Karpas-422 (cell line): ENCODE results near the gene SLC26A11. TPM values are rescaled to one million over a fixed set of nuclear protein-coding genes. Genes with fewer than 3 reads are reported as not detected.

ENCODE experiments used
- DNase-seq: peaks from one replicate; pipeline ENCODE4 v3.0.0-alpha.2; 2015
- H2AFZ ChIP-seq: fragments of 200-600 bp; sonication (generic); 2 replicates; pipeline ENCODE4 v1.6.1; 2014; ENCODE audit warnings: antibody characterized with exemption, low read length, mixed read lengths
- H3K27ac ChIP-seq: fragments of 200-600 bp; sonication (generic); 2 replicates; pipeline ENCODE4 v1.5.1; 2014; ENCODE audit warnings: mild to moderate bottlenecking, low read length, moderate library complexity
- H3K27me3 ChIP-seq: fragments of 200-600 bp; sonication (generic); 2 replicates; pipeline ENCODE4 v1.6.1; 2014; ENCODE audit warnings: low read length, mixed read lengths
- H3K36me3 ChIP-seq: fragments of 200-600 bp; sonication (generic); 2 replicates; pipeline ENCODE4 v1.6.1; 2014; ENCODE audit warnings: low read length, mixed read lengths; ENCODE audit not compliant: insufficient read depth
- H3K4me1 ChIP-seq: fragments of 200-600 bp; sonication (generic); 2 replicates; pipeline ENCODE4 v1.6.1; 2014; ENCODE audit warnings: mild to moderate bottlenecking, low read length, mixed read lengths
- H3K4me2 ChIP-seq: fragments of 200-600 bp; sonication (generic); 2 replicates; pipeline ENCODE4 v1.6.1; 2014; ENCODE audit warnings: low read length, low read depth, mild to moderate bottlenecking; ENCODE audit not compliant: poor library complexity, severe bottlenecking
- H3K4me3 ChIP-seq: fragments of 200-600 bp; sonication (generic); 2 replicates; pipeline ENCODE4 v1.5.1; 2014; ENCODE audit warnings: mild to moderate bottlenecking, antibody characterized with exemption, low read length, mixed read lengths
- H3K79me2 ChIP-seq: fragments of 200-600 bp; sonication (generic); 2 replicates; pipeline ENCODE4 v1.6.1; 2014; ENCODE audit warnings: mild to moderate bottlenecking, low read length, mixed read lengths
- H3K9ac ChIP-seq: fragments of 200-600 bp; sonication (generic); 2 replicates; pipeline ENCODE4 v1.6.0; 2014; ENCODE audit warnings: low read length
- H3K9me2 ChIP-seq: fragments of 200-600 bp; sonication (generic), shearing (Covaris generic); replicated peaks from 2 replicates; pipeline ENCODE4 v1.6.0; 2014; ENCODE audit warnings: mild to moderate bottlenecking, low read length, moderate library complexity; ENCODE audit not compliant: insufficient read depth
- H3K9me3 ChIP-seq: fragments of 300-700, 200-600 bp; sonication (generic); 2 replicates; pipeline ENCODE4 v1.6.1; 2014; ENCODE audit warnings: low read length, mixed read lengths
- H4K20me1 ChIP-seq: fragments of 200-600 bp; sonication (generic); 2 replicates; pipeline ENCODE4 v1.6.1; 2014; ENCODE audit warnings: mild to moderate bottlenecking, antibody characterized with exemption, low read length, low read depth; ENCODE audit not compliant: insufficient read depth
- total RNA-seq: library from RNA; depleted of rRNA; stranded (reverse); fragments of >200 nt; shearing (Covaris generic); gene quantifications from 2 replicates; pipeline ENCODE4 v1.2.3, GENCODE V29; 2014; ENCODE audit warnings: low replicate concordance

Gene SLC26A11
- total RNA-seq, 1 experiment from 2014 or later = 7.4 TPM

DNA sequence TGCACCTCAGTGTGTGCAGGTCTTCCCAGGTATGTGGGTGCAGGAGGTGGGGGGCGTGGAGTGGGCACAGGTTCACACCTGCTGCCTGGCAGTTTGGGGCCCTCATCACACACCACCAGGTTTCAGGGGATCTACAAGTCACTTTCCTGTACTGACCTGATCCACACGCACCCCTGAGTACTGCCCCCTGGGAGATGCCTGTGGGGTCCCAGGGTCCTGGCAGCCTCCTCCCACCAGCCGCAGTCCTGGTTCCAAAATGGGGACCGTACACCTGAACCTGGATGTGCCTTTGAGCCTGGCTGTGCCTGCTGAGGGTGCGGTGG lies 66.4 kb downstream of the SLC26A11 start:
- H3K27ac ChIP-seq = no peak overlapping the region
- H2AFZ ChIP-seq = no peak overlapping the region
- H3K36me3 ChIP-seq = no peaks in the 10 kb centered on the region
- no peak overlapping the region for H3K9ac ChIP-seq
- H3K27me3 ChIP-seq = no peaks in the 10 kb centered on the region
- H3K4me2 ChIP-seq = no peak overlapping the region
- no peaks in the 10 kb centered on the region for H3K9me3 ChIP-seq
- H3K4me3 ChIP-seq = no peak overlapping the region
- no peaks in the 10 kb centered on the region for H3K9me2 ChIP-seq
- H3K79me2 ChIP-seq = no peaks in the 10 kb centered on the region
- DNase-seq = no peak
- H4K20me1 ChIP-seq = no peaks in the 10 kb centered on the region
- H3K4me1 ChIP-seq = no peaks in the 10 kb centered on the region

DNA sequence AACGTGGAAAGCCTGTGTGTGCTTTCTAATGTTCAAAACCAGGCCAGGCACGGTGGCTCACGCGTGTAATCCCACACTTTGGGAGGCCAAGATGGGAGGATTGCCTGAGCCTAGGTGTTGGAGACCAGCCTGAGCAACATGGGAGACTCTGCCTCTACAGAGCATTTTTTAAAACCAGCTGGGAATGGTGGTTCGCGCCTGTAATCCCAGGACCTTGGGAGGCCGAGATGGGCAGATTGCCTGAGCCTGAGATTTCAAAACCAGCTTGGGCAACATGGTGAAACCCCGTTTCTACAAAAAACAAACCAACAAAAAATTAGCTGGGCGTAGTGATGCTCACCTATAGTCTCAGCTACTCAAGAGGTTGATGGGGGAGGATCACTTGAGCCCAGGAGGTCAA lies 66.8 kb downstream of the SLC26A11 start:
- Histone ChIP-seq H3K27ac (no peak overlapping the region), H3K36me3 (no peaks in the 10 kb centered on the region), H2AFZ (no peak overlapping the region), H3K4me2 (no peak overlapping the region), H3K4me3 (no peak overlapping the region), H4K20me1 (no peaks in the 10 kb centered on the region), H3K9me3 (no peaks in the 10 kb centered on the region), H3K4me1 (no peaks in the 10 kb centered on the region), H3K79me2 (no peaks in the 10 kb centered on the region), H3K9ac (no peak overlapping the region), H3K27me3 (no peaks in the 10 kb centered on the region), H3K9me2 (no peaks in the 10 kb centered on the region)
- no peak for DNase-seq

DNA sequence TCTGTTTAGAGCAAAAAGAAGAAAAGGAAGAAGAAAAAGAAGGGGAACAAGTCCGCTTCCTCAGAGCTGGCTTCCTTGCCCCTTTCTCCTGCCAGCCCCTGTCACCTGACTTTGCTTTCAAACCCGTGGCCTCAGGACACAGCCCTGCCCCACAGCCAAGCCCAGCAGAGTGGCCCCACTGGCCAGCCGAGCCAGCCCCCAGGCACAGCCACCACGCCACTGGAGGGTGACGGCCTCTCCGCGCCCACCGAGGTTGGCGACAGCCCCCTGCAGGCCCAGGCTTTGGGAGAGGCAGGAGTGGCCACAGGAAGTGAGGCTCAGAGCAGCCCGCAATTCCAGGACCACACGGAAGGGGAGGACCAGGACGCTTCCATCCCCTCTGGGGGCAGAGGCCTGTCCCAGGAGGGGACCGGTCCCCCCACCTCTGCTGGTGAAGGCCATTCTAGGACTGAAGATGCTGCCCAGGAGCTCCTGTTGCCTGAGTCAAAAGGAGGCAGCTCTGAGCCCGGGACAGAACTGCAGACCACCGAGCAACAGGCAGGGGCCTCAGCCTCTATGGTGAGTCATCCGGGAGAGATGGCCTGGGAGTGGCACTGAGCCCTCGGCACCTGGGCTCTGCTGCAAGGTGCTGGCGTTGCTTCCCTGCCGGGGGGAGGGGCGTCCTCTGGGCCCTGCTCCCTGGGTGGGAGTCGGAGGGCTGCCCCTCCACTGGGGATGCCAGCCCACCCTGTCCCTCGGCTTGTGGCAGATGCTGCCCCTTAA lies 67.8 kb downstream of the SLC26A11 start:
- Histone ChIP-seq H3K9ac (no peak overlapping the region), H2AFZ (no peak overlapping the region), H4K20me1 (no peaks in the 10 kb centered on the region), H3K79me2 (no peaks in the 10 kb centered on the region), H3K4me1 (no peaks in the 10 kb centered on the region), H3K27ac (no peak overlapping the region), H3K4me3 (no peak overlapping the region), H3K9me2 (no peaks in the 10 kb centered on the region), H3K27me3 (no peaks in the 10 kb centered on the region), H3K36me3 (no peaks in the 10 kb centered on the region), H3K9me3 (no peaks in the 10 kb centered on the region), H3K4me2 (no peak overlapping the region)
- DNase-seq = no peak

DNA sequence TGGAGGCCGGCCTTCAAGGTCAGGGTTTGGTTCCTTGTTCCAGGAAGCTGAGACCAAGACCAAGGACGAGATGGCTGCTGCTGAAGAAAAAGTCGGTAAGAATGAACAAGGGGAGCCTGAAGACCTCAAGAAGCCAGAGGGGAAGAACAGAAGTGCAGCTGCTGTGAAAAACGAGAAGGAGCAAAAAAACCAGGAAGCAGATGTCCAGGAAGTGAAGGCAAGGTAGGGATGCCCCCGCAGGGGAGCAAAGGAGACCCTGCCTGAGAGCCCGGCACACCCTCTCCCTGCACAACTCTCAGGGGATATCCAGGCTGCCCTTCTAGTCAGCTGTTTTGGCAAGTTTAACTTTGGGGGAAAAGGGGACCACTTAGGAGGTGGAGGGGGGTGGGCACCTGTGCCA lies 69.4 kb downstream of the SLC26A11 start:
- DNase-seq = no peak
- Histone ChIP-seq H3K27ac (no peak overlapping the region), H4K20me1 (no peaks in the 10 kb centered on the region), H2AFZ (no peak overlapping the region), H3K4me2 (no peak overlapping the region), H3K9me3 (no peaks in the 10 kb centered on the region), H3K9ac (no peak overlapping the region), H3K36me3 (no peaks in the 10 kb centered on the region), H3K4me3 (no peak overlapping the region), H3K4me1 (no peaks in the 10 kb centered on the region), H3K79me2 (no peaks in the 10 kb centered on the region), H3K27me3 (no peaks in the 10 kb centered on the region), H3K9me2 (no peaks in the 10 kb centered on the region)

DNA sequence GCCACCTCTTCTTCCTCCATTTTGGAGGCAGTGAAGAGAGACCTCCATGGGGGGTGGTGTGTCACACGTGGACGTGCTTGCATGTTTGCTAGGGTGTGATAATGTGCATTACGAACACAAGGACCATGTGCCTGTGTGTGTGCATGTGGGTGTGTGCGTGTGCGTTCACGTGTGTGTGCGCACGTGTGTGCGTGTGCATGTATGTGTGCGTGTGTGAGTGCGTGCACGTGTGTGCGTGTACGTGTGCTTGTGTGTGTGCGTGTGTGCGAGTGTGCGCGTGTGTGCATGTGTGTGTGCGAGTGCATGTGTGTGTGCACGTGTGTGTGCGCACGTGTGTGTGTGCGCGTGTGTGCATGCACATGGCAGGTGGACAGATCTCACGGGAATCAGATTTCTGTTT lies 69.9 kb downstream of the SLC26A11 start:
- DNase-seq = no peak
- Histone ChIP-seq H3K36me3 (no peaks in the 10 kb centered on the region), H3K9me2 (no peaks in the 10 kb centered on the region), H3K4me1 (no peaks in the 10 kb centered on the region), H3K9ac (no peak overlapping the region), H2AFZ (no peak overlapping the region), H3K27me3 (no peaks in the 10 kb centered on the region), H3K9me3 (no peaks in the 10 kb centered on the region), H3K4me2 (no peak overlapping the region), H4K20me1 (no peaks in the 10 kb centered on the region), H3K27ac (no peak overlapping the region), H3K79me2 (no peaks in the 10 kb centered on the region), H3K4me3 (no peak overlapping the region)

DNA sequence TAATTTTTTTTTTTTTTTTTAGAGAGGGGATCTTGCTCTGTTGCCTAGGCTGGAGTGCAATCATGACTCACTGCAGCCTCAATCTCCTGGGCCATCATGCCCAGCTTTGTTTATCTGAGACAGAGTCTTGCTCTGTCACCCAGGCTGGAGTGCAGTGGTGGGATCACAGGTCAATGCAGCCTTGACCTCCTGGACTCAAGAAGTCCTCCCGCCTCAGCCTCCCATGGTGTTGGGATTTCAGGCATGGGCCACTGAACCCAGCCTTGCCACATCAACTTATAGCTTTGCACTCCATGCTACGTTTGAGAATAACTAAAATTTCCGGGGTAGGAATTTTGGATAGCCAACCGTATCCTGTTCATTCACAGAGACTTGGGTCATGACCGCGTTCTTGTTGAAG lies 71.0 kb downstream of the SLC26A11 start:
- Histone ChIP-seq H4K20me1 (no peaks in the 10 kb centered on the region), H3K9me3 (no peaks in the 10 kb centered on the region), H3K27ac (no peak overlapping the region), H3K4me3 (no peak overlapping the region), H3K9ac (no peak overlapping the region), H3K4me1 (no peaks in the 10 kb centered on the region), H3K9me2 (no peaks in the 10 kb centered on the region), H3K36me3 (no peaks in the 10 kb centered on the region), H3K79me2 (no peaks in the 10 kb centered on the region), H3K27me3 (no peaks in the 10 kb centered on the region), H3K4me2 (no peak overlapping the region), H2AFZ (no peak overlapping the region)
- no peak for DNase-seq

DNA sequence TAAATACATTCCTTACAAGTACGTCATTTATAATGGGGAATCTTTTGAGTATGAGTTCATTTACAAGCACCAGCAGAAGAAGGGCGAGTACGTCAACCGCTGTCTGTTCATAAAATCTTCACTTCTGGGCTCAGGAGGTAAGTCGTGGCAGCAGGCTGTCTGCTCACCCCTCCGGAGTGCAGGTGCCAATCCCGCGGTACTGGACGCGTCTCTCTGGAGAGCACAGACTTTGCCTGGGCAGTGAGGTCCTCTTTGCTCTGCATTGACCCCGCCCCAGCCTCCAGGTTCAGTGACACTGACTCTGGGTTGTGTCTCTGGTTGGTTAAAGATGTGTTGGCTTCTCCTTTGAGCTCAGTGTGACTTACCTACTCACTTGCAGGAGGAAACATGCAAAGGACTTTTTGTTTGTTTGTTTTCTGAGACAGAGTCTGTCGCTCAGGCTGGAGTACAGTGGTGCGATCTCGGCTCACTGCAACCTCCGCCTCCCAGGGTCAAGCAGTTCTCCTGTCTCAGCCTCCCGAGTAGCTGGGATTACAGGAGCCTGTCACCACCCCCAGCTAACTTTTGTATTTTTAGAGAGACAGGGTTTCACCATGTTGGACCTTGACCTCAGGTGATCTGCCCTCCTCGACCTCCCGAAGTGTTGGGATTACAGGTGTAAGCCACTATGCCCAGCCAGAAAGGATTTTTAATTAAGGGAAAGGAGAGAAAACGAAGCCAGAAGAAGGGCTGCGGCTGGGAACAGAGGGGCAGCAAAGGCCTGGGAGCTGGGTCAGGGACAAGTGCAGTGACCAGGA lies 71.7 kb downstream of the SLC26A11 start:
- DNase-seq = peak; percentile 21
- Histone ChIP-seq H3K4me2 (no peak overlapping the region), H2AFZ (no peak overlapping the region), H3K9ac (no peak overlapping the region), H4K20me1 (no peaks in the 10 kb centered on the region), H3K9me2 (no peaks in the 10 kb centered on the region), H3K27me3 (no peaks in the 10 kb centered on the region), H3K4me1 (no peaks in the 10 kb centered on the region), H3K9me3 (no peaks in the 10 kb centered on the region), H3K27ac (no peak overlapping the region), H3K4me3 (no peak overlapping the region), H3K79me2 (no peaks in the 10 kb centered on the region), H3K36me3 (no peaks in the 10 kb centered on the region)

DNA sequence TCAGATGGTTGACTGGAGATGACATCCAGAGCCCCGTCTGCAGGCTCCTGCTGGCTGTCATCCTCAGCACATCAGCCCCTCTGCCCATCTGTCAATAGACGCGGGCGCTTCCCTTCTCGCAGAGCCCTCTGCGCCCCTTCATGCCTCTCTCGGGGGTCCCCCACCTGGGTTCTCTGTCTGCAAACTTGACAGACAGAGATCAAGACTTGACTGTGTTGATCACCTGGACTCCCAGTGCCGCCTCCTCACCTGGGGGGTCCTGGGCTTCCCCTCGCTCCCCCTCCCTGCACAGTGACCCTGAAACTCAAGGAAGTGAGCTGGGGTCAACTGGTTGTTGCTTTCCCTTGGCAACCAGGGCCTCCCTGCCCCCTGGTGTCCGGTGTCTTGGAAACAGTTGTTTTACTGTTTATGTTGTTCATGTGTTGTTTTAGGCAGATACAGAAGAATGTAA lies 72.3 kb downstream of the SLC26A11 start:
- peak; percentile 20 for DNase-seq
- no peaks in the 10 kb centered on the region for H3K79me2 ChIP-seq
- no peak overlapping the region for H2AFZ ChIP-seq
- no peaks in the 10 kb centered on the region for H3K9me3 ChIP-seq
- no peak overlapping the region for H3K4me2 ChIP-seq
- no peak overlapping the region for H3K27ac ChIP-seq
- no peaks in the 10 kb centered on the region for H4K20me1 ChIP-seq
- no peak overlapping the region for H3K4me3 ChIP-seq
- H3K9me2 ChIP-seq = no peaks in the 10 kb centered on the region
- no peaks in the 10 kb centered on the region for H3K36me3 ChIP-seq
- H3K9ac ChIP-seq = no peak overlapping the region
- H3K27me3 ChIP-seq = no peaks in the 10 kb centered on the region
- H3K4me1 ChIP-seq = no peaks in the 10 kb centered on the region
